HCT116 (cell line): Measurements from ENCODE around the gene LYRM4.

ENCODE experiments used
- CTCF ChIP-seq, 3 experiments: fragments of 200-600 bp in 1 of 3; sonication (generic) in 1 of 3; IDR thresholded peaks in 2 of 3; conservative IDR thresholded peaks in 1 of 3; 2 replicates each; pipeline ENCODE4 v1.5.1; 2012 to 2017; ENCODE audit warnings: low read depth in 2 of 3, low read length in 2 of 3, antibody characterized with exemption in 1 of 3, borderline replicate concordance in 1 of 3, control low read depth in 1 of 3, mild to moderate bottlenecking in 1 of 3, mixed read lengths in 1 of 3, mixed run types in 1 of 3, moderate library complexity in 1 of 3; ENCODE audit not compliant: insufficient read depth in 1 of 3
- EZH2 ChIP-seq: fragments of 200-600 bp; sonication (generic); IDR thresholded peaks from 2 replicates; pipeline ENCODE4 v1.6.1; 2017; ENCODE audit warnings: antibody characterized with exemption, mixed run types
- POLR2A ChIP-seq: IDR thresholded peaks from 2 replicates; pipeline ENCODE4 v1.7.0; 2011; ENCODE audit warnings: borderline replicate concordance; ENCODE audit not compliant: insufficient read depth, insufficient read length; ENCODE audit errors: extremely low read depth
- POLR2AphosphoS5 ChIP-seq: IDR thresholded peaks from 2 replicates; pipeline ENCODE4 v1.6.1; 2011; ENCODE audit warnings: mild to moderate bottlenecking, low read depth, low read length, moderate library complexity
- RAD21 ChIP-seq: IDR thresholded peaks from 2 replicates; pipeline ENCODE4 v1.6.1; 2012; ENCODE audit warnings: low read depth, mild to moderate bottlenecking
- ZNF274 ChIP-seq: fragments of 200-500 bp; sonication (Bioruptor generic); IDR thresholded peaks from 2 replicates; pipeline ENCODE4 v1.6.1; 2014; ENCODE audit warnings: mild to moderate bottlenecking, low read depth, low read length, inconsistent platforms

GRCh38 chr6:5080574-5080973 is 180.2 kb downstream of the LYRM4 start:
- TF ChIP-seq CTCF (IDR thresholded peaks at IDR 0.05 in 2 of 3, conservative IDR thresholded peaks at IDR 0.05 in 1 of 3; ENCODE audit: borderline replicate concordance in 1 of 3, insufficient read depth in 1 of 3, low read depth in 2 of 3, low read length in 2 of 3) (no peak), POLR2AphosphoS5 (no peak), POLR2A (no peak), RAD21 (no peak), ZNF274 (no peak), EZH2 (no peak)
